ENCODE measurements around the gene IFNLR1. TPM values are rescaled to one million over a fixed set of nuclear protein-coding genes. Genes with fewer than 3 reads are reported as not detected.
A peak's percentile ranks its signal among the peaks of the same experiment; 100 is the strongest.

The IFNLR1 gene
- polyA plus RNA-seq, 1 donor, result 0.10 TPM

DNA sequence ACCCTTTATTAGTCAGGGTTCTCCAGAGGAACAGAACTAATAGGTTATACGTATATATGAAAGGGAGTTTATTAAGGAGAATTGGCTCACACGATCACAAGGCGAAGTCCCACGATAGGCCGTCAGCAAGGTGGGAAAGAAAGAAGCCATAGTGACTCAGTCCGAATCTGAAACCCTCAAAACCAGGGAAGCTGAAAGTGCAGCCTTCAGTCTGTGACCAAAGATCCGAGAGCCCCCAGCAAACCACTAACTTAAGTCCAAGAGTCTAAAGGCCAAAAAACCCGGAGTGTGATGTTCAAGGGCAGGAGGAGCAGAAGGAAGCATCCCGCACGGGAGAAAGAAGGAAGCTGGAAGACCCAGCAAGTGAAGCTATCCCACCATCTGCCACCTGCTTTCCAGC is 9.9 kb downstream of the IFNLR1 start:
- no peak for DNase-seq (ENCODE audit: low read depth)

DNA sequence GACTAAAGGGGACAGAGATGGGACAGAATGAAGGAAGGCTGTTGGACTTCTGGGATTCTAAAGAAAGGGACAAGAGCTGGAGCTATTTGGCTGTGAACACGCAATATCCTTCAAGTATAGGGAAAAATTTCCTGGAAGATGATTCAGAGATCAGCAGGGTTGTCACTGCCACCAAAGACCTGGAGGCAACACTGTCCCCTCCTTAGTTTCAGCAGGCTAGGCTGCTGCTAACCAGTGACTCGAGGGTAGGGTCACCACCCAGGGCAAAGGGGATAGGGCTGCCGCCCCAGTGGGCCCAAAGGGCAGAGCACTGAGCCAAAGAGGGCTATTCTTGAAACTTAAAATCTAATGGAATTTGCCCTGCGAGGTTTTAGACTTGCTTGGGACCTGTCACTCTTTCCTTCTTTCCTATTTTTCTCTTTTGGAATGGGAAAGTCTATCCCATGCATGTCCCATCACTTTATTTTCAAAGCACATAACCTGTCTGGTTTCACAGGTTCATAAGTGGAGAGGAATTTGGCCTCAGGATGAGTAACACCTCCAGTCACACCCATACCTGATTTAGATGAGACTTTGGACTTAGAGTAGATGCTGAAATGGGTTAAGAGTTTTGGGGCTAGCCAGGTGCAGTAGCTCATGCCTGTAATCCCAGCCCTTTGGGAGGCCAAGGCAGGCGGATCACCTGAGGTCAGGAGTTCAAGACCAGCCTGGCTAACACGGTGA is 11.9 kb downstream of the IFNLR1 start:
- DNase-seq (ENCODE audit: low read depth), result no peak

DNA sequence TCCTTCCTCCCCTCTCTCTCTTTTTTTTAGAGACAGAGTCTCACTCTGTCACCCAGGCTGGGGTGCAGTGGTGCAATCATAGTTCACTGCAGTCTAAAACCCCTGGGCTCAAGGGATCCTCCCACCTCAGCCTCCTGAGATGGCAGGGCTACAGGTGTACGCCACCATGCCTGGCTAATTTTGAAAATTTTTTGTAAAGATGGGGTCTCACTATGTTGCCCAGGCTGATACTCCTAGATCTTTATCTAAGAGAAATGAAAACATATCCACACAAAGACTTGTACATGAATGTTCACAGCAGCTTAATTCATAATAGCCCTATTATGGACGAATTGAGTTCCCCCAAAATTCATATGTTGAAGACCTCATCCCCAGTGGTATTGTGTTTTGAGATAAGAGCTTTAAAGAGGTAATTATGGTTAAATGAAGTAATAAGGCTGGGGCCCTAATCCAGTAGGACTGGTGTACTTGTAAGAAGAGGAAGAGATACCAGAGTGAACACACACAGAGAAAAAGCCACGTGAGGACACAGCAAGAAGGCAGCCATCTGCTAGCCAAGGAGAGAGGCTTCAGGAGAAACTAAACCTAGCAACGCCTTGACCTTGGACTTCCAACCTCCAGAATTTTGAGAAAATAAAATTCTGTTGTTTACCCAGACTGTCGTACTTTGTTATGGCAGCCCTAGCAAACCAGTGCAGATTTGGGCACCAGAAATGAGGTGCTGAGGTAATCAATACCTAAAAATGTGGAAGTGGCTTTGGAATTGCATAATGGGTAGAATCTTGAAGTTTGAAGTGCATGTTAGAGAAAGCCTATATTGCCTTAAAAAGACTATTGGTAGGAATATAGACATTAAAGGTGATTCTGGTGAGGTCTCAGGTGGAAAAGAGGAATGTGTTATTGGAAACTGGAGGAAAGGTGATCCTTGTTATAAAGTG is 13.2 kb downstream of the IFNLR1 start:
- DNase-seq (ENCODE audit: low read depth), result no peak

DNA sequence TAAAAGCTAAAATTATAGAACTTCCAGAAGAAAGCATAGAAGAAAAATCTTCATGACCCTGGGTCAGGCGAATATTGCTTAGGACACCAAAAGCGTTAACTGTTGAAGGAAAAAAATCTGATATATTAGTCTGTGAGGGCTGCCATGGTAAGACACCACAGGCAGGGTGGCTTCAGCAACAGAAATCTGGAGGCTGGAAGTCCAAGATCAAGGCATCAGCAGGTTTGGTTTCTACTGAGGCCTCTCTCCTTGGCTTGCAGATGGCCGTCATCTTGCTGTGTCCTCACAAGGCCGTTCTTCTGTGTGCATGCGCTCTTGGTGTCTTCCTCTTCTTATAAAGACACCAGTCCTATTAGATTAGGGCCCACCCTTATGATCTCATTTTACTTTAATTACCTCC is 14.5 kb downstream of the IFNLR1 start:
- DNase-seq (ENCODE audit: low read depth), result no peak

GRCh38 chr1:24169286-24169685 is 17.8 kb downstream of the IFNLR1 start:
- DNase-seq (ENCODE audit: low read depth), result no peak

DNA sequence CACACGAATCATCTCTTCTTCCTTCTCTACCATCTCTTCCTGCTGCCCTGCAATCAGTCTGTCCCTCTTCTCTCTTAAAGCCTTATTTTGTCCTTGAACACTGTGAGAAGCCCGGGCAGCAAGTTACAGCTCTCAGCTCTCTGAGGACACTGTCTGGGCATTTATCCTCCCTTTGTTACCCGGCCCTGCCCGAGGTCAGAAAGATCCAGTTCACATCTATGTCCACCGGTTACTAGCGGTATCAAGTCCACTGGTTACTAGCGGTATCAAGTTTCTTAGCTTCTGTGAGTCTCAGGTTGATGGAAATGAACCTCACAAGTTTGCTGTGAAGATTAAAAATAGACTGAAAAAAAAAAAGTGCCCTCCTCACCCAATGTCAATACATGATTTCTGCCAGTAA is 18.8 kb downstream of the IFNLR1 start:
- DNase-seq (ENCODE audit: low read depth), result no peak

DNA sequence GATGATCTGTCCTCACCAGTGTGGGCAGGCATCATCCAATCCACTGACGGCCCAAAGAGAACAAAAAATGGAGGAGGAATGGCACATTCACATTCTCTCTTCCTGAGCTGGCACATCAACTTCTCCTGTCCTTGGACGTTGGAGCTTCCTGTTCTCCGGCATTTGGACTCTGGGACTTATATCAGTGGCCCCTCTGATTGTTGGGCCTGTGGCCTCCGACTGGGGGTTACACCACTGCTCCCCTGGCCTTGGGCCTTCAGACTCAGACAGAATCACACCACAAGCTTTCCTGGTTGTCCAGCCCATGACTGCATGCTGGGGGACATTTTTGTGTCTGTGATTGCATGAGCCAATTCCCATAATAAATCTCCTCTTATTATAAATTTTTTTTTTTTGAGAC is 20.1 kb downstream of the IFNLR1 start:
- DNase-seq (ENCODE audit: low read depth), result no peak

- DNase-seq (ENCODE audit: low read depth), result no peak
Measured at GRCh38 chr1:24165500-24165899, 21.6 kb downstream of the IFNLR1 start.

- no peak for DNase-seq (ENCODE audit: low read depth)
Measured at GRCh38 chr1:24164004-24164403, 23.1 kb downstream of the IFNLR1 start.

DNA sequence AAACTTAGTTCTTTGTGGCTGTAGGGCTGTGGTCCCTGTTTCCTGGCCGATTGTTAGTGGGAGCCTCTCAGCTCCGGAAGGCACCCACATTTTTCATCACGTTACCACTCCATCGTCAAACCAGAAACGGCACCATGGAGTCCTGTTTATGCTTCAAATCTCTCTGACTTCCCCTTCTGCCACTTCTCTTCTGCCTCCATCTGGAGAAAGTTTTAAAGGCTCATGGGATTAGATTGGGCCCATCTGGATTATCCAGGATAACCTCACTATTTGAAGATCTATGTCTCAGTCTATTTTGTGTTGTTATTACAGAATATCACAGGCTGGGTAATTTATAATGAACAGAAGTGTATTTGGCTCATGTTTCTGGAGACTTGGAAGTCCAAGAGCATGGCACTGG is 24.9 kb downstream of the IFNLR1 start:
- DNase-seq (ENCODE audit: low read depth), result no peak

DNA sequence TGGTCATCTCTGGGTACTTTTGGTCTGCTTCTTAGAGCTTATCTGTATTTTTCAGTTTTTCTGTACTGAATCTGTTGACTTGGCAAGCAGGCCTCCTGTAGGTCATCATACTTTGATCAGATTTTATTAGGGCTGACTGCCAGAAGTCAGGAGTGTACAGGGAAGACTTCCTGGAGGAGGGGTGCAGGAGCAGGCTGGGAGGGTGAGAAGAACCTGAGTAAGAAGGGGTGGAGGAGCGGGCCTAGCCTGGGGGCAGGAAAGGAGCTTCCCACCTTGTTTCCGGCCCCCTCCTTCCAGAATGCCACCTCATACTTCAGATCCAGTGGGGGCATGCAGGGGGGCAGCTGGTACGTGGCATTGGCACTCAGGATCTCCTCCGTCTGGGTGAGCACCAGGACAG is 25.8 kb downstream of the IFNLR1 start:
- no peak for DNase-seq (ENCODE audit: low read depth)

DNA sequence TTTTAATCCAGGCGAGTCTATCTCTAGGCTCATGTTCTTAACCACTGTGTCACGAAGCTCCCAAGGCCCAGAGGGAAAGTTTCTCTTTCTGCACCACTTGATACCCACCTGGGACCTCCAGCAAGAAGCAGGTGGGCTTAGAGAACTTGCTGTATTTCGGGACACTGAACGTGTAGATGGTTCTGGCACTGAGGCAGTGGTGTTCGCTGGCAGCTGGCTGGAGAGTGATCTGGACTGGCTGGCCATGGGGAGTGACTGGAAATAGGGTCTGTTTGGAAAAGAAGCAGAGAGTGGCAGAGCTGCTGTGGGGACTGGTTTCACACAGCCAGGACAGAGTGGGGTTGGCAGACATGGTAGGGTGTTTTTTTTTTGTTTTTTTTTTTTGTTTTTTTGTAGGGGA is 27.7 kb downstream of the IFNLR1 start:
- no peak for DNase-seq (ENCODE audit: low read depth)

DNA sequence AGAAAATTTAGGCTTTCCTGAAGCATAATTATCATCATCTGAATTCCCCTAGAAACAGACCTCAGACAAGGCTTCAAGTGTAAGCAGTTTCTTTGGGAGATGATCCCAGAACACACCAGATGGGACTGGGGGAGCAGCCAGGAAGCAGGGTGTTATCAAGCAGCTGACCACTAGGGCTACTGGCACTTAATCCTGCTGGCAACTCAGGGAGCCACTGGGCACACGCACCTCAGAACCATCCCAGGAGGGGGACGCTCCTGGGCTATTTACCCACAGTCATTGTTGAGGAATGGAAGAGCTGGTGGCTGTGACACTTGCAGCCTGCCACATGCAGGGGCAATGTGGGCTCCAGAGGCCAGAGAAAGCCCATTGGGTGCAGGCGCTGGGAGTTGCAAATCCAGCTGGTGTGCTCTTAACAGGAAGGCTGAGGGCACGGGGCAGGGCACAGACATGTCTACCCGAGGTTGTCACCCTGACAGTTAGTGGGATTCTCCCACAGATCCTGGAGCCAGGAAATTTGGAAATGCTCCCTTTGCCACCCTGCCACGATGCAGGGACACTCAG is 29.1 kb downstream of the IFNLR1 start:
- no peak for DNase-seq (ENCODE audit: low read depth)

DNA sequence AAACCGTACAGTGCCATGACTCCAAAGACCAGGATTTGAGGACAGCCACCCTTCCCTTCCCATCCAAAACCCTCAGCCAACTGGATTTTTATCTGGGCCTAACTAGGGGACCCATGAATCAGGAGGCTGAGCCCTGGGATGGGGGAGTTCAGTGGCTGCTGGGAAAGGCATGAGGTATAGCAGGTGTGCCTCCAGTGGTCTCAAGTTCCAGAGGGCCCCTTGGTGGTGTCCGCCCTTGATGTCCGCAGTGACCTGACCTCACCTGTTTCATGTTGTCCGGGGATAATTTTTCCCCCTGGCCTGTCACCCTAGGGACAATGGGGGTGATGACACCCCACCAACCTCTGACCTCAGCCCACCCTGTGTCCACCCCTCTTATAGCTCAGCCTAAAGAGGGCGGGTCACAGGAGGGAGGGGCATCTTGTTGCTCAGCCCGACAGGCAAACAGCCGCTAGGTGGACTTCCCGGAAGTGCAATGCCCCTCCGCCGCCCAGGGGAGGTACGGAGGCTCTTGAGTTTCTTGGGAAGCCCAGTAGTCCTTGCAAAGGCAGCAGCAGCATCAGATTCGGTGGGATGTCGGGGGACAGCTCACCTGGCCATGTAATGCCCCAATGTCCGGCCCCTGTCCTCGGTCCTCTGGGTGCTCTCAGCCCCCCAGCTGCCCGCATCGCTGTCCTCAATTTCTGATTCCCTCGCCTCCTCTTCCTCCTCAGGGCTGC is 30.4 kb downstream of the IFNLR1 start:
- DNase-seq (ENCODE audit: low read depth), result no peak

DNA sequence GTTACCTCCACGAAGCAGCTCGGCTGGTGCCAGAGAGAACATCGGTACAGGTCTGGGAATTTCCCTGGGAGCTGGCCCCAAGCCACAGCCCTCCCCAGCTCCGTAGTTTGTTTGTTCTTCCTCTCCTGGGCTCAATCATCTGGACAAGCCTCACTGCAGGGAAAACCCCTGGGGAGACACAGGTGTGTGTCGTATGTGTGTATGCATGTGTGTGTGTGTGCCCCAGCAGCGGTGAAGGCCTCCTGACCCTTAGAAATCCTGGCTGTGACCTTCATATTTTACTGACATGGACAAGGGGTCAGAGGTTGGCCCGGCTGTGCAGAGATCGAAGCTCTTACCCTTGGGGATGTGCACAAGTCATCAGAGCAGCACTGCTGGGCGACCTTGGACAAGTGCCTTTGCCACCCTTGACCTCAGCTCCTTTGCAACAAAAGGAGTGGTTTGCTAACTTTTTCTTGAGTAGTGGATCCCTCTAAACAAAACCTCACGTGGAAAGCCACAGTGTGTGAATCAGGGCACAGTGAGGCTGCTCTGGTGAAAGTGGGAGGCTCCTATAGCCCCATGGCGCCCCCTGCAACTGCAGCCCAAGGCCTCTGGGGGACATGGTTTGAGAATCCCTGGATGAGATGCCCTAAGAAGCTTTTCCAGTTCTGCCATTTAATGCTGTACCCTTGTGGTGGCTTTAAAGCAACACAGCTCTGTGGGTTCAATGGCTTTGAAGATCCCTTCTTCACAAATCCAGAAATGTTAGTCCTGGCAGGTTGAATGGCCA is 31.9 kb downstream of the IFNLR1 start:
- DNase-seq (ENCODE audit: low read depth), result no peak

- no peak for DNase-seq (ENCODE audit: low read depth)
Measured at GRCh38 chr1:24154215-24154614, 32.9 kb downstream of the IFNLR1 start.

- DNase-seq (ENCODE audit: low read depth), result no peak
Measured at GRCh38 chr1:24152631-24153494, 34.2 kb downstream of the IFNLR1 start.

DNA sequence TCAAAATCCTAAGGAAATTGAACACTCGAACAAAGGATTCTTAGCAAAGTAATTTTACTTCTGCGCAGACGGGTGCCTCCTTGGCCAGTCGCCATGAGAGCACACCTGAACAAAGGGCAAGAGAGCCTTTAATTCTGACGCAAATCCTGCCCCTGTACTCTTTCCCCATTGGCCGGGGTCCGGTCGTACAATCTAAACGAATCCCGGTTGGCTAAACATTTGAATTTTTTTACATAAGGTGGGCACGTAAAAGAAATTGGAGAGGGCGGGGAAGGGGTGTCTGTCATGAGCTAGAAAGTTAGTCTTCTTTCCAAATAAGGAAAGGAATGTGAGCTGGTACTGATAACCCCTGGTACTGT is 35.9 kb downstream of the IFNLR1 start:
- DNase-seq (ENCODE audit: low read depth), result no peak

DNA sequence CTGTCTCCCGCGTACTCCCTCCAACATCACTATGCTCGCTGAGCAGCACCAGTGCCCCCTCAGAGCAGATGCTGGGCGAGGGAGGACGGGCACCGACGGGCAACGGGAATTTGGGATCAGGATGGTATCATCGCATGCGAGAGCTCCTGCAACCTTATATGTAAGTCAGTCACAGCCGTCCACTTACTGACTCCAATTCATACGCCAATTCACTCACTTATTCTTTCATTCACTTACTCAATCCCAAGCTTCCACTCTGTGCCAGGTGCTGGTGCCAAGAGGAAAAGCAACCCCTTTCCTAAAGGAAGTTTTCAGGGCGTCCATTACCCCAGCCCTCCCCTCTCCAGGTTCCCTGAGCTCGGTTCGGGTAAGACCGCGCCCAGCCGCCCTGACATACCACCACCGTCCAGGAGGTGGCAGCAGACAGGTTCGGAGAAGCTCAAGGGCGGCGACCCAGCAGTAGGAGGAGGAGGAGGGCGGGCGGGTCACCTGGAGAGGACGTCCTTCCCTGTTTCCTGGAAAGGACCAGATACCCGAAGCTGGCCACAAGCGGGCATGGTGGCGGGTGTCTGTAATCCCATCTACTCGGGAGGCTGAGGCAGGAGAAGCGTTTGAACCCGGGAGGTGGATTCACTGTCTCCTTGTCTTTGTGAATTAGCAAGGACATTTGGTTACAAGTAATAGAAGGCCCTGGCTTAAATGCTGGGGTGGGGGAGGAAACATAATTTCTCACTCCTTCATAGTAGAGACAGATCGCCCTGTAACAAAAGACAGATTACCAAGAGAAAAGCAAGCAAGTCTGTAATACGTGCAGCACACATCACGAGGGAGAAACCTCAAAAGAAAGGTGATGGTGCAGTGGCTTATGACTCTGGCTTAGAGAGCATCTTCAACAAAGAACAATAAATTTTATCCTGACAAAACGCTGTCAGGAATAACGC is 36.6 kb downstream of the IFNLR1 start:
- peak; percentile 16 for DNase-seq (ENCODE audit: low read depth)
